IPS-18c (cell line): ENCODE measurements around the gene NFAT5.
"Not testable (repeated sequence)": the region's sequence is repeated elsewhere in the genome, so short reads cannot be mapped to it uniquely, and the experiment has no call there.

Experiments used
- H3K4me3 ChIP-seq: 2 replicates; pipeline ENCODE4 v1.7.0; 2013; ENCODE audit warnings: low read depth, mild to moderate bottlenecking, low read length, moderate library complexity; ENCODE audit not compliant: insufficient read depth
- H3K9me3 ChIP-seq: one replicate; pipeline ENCODE4 v1.6.1; 2013; ENCODE audit warnings: mild to moderate bottlenecking, low read length, moderate library complexity; ENCODE audit not compliant: control insufficient read depth, insufficient read depth

The NFAT5 gene

DNA sequence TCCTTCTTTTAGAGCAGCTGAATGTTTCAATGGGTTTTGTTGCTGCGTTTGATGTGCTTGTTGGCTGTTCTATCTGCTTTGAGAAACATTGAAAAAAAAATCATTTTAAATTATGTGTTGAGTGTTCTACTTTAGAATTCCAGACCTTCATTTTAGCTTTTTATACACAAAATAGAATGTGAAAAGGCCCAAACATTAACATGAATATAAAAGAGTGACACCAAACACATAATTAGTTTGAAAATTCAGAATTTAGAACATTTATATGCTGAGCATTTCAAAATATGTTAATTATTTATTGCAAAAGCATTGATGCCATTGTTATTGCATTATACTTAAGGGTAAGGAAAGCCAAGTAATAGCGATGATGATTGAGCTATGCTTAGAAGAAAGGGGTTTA, 2.9 kb downstream of the NFAT5 start:
- no peaks in the 10 kb centered on the region for H3K9me3 ChIP-seq
- no peak overlapping the region for H3K4me3 ChIP-seq

DNA sequence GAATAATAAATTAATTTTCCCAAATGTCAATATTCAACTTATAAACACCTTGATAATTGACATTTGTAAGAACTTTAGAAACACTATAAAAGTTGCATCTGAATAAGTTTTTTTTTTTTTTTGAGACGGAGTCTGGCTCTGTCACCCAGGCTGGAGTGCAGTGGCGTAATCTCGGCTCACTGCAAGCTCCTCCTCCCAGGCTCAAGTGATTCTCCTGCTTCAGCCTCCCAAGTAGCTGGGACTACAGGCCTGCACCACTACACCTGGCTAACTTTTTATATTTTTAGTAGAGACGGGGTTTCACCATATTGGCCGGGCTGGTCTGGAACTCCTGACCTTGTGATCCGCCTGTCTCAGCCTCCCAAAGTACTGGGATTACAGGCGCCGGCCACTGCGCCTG, 13.0 kb downstream of the NFAT5 start:
- not testable (repeated sequence) for H3K4me3 ChIP-seq, H3K9me3 ChIP-seq

DNA sequence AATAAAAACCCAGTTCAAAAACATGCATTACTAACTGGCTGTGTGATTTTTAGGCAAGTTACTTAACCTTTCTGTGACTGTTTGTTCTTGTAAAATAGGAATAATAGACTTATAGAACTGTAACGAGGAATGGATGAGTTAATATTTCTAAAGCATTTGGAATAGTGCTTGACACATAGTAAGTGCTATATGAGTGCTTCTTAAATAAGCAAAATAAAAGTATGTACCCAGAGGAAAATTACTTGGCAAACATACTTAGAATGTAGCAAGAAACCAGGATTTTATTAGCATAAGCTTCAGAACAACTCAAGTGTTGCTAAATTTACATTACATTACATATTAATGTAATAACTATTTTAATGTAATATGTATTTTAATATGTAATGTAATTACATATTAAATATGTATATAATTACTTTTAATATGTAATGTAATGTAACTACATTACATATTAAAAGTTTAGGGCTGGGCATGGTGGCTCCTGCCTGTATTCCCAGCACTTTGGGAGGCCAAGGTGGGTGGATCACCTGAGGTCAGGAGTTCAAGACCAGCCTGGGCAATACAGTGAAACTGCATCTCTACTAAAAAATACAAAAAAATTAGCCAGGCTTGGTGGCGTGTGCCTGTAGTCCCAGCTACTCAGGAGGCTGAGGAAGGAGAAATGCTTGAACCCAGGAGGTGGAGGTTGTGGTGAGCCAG, 14.2 kb downstream of the NFAT5 start:
- Histone ChIP-seq H3K4me3 (no peak overlapping the region), H3K9me3 (no peaks in the 10 kb centered on the region)

DNA sequence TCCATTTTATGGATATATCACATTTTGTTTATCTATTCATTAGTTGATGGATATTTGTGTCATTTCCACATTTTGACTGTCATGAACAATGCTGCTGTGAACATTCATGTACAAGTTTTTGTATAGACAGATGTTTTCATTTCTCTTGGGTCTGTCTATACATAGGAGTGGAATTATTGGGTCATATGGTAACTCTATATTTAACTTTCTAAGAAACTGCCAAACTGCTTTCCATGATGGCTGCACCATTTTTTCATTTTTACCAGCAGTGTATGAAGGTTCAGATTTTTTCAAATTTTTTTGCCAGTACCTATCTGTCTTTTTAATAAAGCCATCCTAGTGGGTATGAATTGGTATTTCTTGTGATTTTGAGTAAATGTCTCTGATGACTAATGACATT, 15.5 kb downstream of the NFAT5 start:
- Histone ChIP-seq H3K9me3 (no peaks in the 10 kb centered on the region), H3K4me3 (no peak overlapping the region)

DNA sequence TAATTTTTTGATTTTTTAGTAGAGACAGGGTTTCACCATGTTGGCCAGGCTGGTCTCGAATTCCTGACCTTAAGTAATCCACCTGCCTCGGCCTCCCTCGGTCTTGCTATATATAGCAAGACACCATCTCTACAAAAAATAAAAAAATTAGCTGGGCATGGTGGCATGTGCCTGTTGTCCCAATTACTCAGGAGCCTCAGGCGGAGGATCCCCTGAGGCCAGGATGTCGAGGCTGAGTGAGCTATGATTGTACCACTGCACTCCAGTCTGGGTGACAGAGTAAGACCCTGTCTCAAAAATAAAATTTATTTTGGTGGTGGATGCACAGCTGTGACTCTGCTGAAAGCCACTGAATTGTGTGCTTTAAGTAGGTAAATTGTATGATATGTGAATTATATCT, 18.7 kb downstream of the NFAT5 start:
- H3K4me3 ChIP-seq, H3K9me3 ChIP-seq: not testable (repeated sequence)

DNA sequence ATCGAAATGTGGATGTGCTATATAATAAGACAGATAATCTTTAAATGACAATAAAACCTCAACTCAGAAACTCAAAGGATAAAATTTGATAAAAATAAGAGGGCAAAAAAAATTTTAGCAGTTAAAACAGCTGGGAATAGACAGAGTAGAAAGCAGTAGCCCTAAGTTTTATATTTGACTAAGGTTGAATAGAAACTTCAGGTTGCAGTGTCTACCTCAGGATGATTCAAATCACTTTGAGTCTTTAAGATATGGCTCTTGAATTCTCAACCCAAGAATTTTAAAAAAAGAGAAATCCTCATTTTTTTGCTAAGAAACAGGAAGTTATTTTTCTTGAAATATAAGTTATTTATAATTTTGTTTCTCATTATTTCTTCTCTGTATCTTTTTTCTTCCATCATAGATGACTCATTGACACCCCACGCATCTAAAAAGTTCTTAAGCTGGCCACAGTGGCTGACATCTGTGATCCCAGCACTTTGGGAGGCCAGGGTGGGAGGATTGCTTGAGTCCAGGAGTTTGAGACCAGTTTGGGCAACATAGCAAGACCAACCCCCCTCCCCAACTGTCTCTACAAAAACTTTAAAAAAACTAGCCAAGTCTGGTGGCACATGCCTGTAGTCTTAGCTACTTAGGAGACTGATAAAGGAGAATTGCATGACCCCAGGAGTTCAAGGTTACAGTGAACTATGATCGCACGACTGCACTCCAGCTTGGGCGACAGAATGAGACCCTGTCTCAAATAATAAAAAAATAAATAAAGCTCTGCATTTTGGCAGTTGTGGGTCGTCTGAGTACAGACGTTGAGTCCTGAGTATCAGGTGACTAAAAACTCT, 23.9 kb downstream of the NFAT5 start:
- H3K9me3 ChIP-seq = no peaks in the 10 kb centered on the region
- no peak overlapping the region for H3K4me3 ChIP-seq

DNA sequence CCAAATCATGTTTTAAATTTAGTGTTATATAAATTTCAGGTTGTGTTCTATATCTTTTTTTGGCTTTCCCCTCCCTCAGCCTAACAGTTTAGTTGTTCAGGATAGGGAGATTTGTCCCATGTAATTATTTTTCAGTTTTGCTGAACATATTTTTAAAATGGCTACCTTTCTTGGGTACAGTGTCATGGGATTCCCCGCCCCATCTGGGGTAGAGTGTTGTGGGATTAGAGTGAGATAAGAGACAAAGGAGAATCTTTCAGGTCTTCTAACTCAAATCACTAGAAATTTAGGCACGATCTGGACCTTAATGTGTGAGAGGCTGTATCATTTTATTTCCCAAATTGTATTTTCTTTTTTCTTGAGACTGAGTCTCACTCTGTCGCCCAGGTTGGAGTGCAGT, 24.8 kb downstream of the NFAT5 start:
- Histone ChIP-seq H3K9me3 (no peaks in the 10 kb centered on the region), H3K4me3 (no peak overlapping the region)

DNA sequence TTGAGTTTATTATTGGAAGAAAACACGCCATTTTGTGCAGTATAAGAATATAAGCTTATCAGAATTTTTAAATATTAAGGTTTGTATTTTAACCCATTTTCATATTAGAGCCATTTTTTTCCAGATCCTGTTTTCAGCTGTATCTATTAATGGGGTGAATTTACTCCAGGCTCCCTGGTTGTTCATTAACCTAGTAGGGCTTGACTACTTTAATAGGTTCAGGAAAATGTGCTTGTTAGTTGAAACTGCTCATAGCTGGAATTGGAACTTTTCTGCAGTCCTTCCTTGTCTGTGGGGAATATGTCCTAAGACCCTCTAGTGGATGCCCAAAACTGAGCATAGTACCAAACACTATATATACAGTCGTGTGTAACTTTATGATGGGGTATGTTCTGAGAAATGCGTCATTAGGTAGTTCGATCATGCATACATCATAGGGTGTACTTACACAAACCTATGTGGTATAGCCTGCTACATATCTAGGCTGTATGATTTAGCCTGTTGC, 28.0 kb downstream of the NFAT5 start:
- Histone ChIP-seq H3K9me3 (no peaks in the 10 kb centered on the region), H3K4me3 (no peak overlapping the region)

DNA sequence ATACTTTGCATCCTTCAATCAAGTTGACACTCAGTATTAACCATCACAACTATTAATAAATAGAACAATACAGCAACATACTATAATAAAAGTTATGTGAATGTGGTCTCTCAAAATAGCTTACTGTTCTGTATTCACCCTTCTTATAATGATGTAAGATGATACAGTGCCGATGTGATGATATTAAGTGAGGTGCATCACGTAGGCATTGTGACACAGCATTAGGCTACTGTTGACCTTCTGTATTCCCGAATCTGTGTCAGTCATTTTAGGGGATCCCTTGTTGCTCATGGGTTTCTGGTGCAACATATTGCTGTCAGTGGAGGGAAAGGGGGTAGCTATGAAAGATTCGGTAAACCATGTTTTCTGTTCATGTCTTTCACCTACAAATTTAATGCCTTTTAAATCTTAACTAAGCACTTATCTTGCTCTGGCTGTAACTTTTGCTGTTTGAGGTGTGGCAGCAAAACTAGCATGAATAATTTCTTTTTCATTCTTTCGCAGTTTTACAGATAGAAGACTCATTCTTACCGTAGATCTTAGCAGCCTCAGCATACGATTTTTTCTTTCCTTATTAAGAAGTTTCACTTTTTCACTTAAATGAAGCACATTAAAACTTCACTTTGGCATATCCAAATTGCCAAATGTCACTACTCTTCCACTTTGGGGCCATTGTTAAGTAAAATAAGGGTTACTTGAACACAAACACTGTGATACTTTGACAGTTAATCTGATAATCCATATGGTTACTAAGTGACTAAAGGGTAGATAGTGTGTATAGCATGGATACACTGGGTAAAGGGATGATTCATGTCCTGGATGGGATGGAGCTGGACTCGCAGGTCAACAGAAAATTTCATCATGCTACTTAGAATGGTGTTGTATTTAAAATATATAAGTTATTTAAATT, 29.6 kb downstream of the NFAT5 start:
- H3K4me3 ChIP-seq = no peak overlapping the region
- no peaks in the 10 kb centered on the region for H3K9me3 ChIP-seq

DNA sequence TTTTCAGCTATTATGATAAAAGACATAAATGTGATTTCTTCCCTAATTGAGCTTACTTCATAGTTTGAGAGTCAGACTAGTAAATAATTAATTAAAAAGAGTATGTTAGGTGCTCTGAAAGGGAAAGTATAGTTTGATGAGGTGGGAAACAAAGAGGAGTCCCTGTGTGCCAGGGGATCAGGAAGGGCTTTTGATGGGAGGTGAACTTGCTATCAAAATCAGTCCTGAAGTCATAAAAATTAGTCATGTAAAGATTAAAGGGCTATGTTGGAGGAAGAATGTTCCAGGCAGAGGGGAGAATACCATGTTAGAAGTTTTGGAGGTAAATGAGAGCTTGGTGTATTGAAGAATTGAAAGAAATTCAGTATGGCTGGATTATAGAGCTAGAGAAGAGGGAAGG, 31.0 kb downstream of the NFAT5 start:
- no peak overlapping the region for H3K4me3 ChIP-seq
- H3K9me3 ChIP-seq = no peaks in the 10 kb centered on the region

DNA sequence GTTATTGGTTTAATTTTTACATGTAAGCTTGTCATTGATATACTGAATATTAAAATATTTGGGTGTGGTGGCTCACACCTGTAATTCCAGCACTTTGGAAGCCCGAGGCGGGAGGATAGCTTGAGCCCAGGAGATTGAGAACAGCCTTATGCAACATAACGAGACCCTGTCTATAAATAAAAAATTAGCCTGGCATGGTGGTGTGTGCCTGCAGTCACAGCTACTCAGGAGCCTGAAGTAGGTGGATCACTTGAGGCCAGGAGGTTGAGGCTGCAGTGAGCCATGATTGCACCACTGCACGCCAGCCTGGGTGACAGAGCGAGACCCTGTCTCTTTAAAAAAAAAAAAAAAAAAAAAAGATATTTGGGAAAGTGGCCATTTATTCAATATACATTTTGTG, 32.3 kb downstream of the NFAT5 start:
- Histone ChIP-seq H3K9me3 (no peaks in the 10 kb centered on the region), H3K4me3 (no peak overlapping the region)

DNA sequence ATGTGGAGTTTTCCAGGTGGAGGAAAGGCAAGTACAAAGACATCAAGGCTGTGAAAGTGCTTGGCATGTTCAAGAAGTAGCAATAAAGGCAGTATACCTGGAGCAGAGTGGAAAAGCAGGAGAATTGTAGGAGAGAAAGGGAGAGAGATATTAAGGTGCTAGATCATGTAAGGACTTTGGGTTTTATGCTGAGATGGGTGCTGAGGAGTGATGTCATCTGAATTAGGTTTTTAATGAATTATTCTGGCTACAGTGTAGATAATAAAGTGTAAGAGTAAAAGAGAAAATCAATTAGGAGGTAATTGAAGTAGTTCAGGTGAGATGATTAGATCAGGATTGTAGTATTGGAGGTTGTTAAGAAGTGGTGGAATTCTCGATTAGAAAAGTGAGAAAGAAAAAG, 34.0 kb downstream of the NFAT5 start:
- no peak overlapping the region for H3K4me3 ChIP-seq
- no peaks in the 10 kb centered on the region for H3K9me3 ChIP-seq

DNA sequence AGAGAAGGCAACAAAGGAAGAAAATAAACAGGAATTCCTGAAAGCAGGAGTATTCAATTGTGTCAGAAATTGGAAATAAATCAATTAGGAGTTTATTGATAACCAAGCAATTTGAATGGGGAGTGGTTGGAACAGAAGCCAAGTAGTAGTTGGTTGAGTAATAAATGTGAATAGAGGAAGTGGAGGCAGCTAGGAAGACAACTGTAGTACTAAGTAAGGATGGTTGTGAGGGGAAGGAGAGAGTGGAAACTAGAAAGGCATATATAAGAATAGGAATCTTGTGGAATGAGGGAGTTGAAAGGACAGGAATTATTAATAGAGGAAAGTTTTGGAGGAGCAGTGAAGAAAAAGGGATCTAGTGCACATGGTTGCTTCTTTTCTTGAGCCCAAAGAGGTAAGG, 34.4 kb downstream of the NFAT5 start:
- Histone ChIP-seq H3K4me3 (no peak overlapping the region), H3K9me3 (no peaks in the 10 kb centered on the region)

DNA sequence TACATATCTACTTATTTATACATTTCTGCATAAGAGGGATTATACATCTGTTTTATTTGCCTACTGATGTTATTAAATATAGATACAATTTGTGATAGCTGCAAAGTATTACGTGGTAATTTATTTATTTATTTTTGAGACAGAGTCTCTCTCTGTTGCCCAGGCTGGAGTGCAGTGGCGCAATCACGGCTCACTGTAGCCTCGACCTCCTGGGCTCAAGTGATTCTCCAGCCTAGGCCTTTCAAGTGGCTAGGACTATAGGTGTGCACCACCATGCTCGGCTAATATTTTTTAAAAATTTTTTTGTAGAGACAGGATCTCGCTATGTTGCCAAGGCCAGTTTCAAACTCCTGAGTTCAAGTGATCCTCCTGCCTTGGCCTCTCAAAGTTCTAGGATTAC, 35.5 kb downstream of the NFAT5 start:
- Histone ChIP-seq H3K4me3 (no peak overlapping the region), H3K9me3 (no peaks in the 10 kb centered on the region)

DNA sequence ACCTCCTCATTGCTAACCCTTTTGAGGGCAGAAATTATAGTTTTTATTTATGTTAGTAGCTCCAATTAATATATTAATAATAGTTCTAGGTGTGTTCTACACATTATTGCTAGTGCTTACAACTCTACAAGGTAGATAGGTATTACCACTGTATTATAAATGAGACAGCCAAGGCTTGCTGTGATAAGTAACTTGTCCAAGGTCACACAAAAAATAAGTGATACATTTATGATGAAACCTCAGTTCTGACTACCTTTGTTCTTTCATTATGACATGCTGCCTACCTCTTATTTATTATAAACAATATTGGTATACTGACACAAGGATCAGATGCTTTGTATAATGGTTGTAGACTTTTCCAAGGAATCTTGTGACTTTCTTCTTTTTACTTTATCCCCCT, 41.2 kb downstream of the NFAT5 start:
- Histone ChIP-seq H3K9me3 (no peaks in the 10 kb centered on the region), H3K4me3 (no peak overlapping the region)

DNA sequence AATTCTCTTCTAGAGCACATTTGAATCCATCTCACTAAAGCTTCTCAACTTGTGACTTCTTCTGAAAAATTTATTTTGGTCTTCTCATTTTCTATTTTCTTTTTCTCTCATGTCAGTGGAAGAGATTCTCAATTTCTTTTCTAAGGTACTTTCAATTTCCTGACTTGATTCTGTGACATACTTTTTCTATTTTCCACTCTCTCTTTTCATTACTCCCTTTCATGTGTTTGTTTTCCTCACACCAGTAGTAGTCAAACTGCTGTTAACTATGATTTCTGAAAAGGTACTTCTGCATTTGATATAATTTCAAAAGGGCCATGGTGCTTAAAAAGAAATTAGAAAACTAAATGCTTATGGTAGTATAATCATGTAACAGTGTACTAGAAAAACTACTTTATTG, 41.9 kb downstream of the NFAT5 start:
- H3K9me3 ChIP-seq = no peaks in the 10 kb centered on the region
- no peak overlapping the region for H3K4me3 ChIP-seq

DNA sequence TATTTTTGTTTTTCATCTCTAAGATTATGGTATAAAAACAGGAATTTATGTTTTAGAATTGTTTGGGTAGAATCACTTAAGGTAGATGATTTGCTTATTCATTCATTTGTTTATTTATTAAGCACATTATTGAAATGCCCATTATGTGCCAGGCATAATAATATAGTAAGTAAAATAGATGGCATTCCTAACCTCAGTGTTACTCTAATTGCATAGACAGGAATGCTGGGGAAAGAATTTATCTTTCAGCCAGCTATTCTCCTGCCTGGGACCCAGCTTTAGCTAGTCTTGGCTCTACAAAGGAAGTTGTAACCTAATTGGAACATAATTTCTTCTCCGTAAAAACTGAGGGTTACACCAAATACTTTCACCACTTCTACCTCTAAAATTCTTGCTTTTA, 44.6 kb downstream of the NFAT5 start:
- Histone ChIP-seq H3K4me3 (no peak overlapping the region), H3K9me3 (no peaks in the 10 kb centered on the region)
